ENCODE data around the gene GALNS. TPM values are rescaled to one million over a fixed set of nuclear protein-coding genes. Genes with fewer than 3 reads are reported as not detected.

GALNS gene
- total and polyA plus RNA-seq, 2 of the 8 experiments (the other 6 are each of a cell fraction or from before 2014, with no cell fraction given), result 8.9 to 17.8 TPM

- TF ChIP-seq CTBP2 (IDR thresholded peaks at IDR 0.05; ENCODE audit: borderline replicate concordance, insufficient read depth, insufficient read length, low read length) (no peak), POLR2AphosphoS5 (IDR thresholded peaks at IDR 0.05; ENCODE audit: low read depth, low read length) (no peak), JUND (IDR thresholded peaks at IDR 0.05; ENCODE audit: low read length) (no peak), SUZ12 (IDR thresholded peaks at IDR 0.05; ENCODE audit: low read length) (no peak)
These were observed 23.0 kb upstream of the GALNS start (continued) for GRCh38 chr16:88879788-88880055.
